Esophagus squamous epithelium (tissue), 5 donors: Measurements from ENCODE around the gene CEP170B. TPM values are rescaled to one million over a fixed set of nuclear protein-coding genes. Genes with fewer than 3 reads are reported as not detected.

Source experiments
- DNase-seq: peaks from one replicate; lab custom pipeline; 2025; lab: John Stamatoyannopoulos, UW
- H3K27ac ChIP-seq, 4 donors: fragments of 200-600 bp; sonication (generic); one replicate each; pipeline ENCODE4 v1.5.1; 2016 to 2019; ENCODE audit warnings: mild to moderate bottlenecking in 1 of 4
- H3K27me3 ChIP-seq, 4 donors: fragments of 200-600 bp; sonication (generic); 1 replicate in 3 of 4; 2 replicates in 1 of 4; pipeline versions ENCODE4 v1.5.1 to v1.6.0; 2017 to 2021; ENCODE audit warnings: antibody characterized with exemption in 1 of 4
- H3K36me3 ChIP-seq, 3 donors: fragments of 200-600 bp; sonication (generic); one replicate each; pipeline ENCODE4 v1.5.1; 2016 to 2019
- H3K4me1 ChIP-seq, 3 donors: fragments of 200-600 bp; sonication (generic); one replicate each; pipeline ENCODE4 v1.5.1; 2017 to 2019
- H3K4me3 ChIP-seq, 4 donors: fragments of 200-600 bp; sonication (generic); 1 replicate in 3 of 4; 2 replicates in 1 of 4; pipeline ENCODE4 v1.5.1; 2016 to 2019; ENCODE audit warnings: mild to moderate bottlenecking in 2 of 4, moderate library complexity in 1 of 4
- H3K9me3 ChIP-seq, 3 donors: fragments of 200-600 bp; sonication (generic); one replicate each; pipeline ENCODE4 v1.5.1; 2016 to 2019
- POLR2A ChIP-seq, 4 donors: fragments of 450-650 bp; IDR thresholded peaks; one replicate each; pipeline ENCODE4 v1.6.1; 2017; ENCODE audit warnings: antibody characterized with exemption in 4 of 4, mild to moderate bottlenecking in 4 of 4, moderate library complexity in 3 of 4
- WGBS, 2 donors: methylation state at CpG; one replicate each; pipeline ENCODE4 v1.1.5; 2018; 5-methylcytosine and 5-hydroxymethylcytosine counted together
- intact Hi-C: fragments of 100-400 bp; cut with DNase I; formaldehyde crosslinking; loops from one replicate; pipeline ENCODE4 v1.15.0; 2022
- total RNA-seq, 4 donors: library from RNA; depleted of rRNA; stranded (reverse); fragments of >200 nt; gene quantifications; one replicate each; pipeline ENCODE4 v1.1.0, GENCODE V29; 2016
- TF ChIP-seq, protein P1 (sequence below), 6 experiments: fragments of 450-650 bp in 4 of 6; fragments of 200-600 bp in 2 of 6; sonication (generic) in 2 of 6; IDR thresholded peaks; one replicate each; pipeline ENCODE4 v1.5.1; 2016 to 2019; ENCODE audit warnings: antibody characterized with exemption in 6 of 6, mild to moderate bottlenecking in 4 of 6, moderate library complexity in 4 of 6
- donor health status: DM: yes; HTN: yes; CAD: no.

Gene CEP170B
- total RNA-seq, 4 donors from 2014 or later: 18.2 to 41.0 (median 30.6) TPM

DNA sequence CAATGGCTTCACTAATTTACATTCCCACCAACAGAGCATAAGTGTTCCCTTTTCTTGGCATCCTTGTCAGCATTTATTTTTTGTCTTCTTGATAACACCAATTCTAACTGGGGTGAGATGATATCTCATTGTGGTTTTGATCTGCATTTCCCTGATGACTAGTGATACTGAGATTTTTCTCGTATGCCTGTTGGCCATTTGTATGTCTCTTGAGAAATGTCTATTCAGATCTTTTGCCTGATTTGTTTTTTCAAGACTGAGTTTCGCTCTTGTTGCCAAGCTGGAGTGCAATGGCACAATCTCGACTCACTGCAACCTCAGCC is 54.9 kb downstream of the CEP170B start:
- no peaks in the 10 kb centered on the region for H3K4me1 ChIP-seq
- intact Hi-C loops: no loop called here
- no peak for DNase-seq
- H3K27ac ChIP-seq: no peak overlapping the region
- TF ChIP-seq, protein P1, sequence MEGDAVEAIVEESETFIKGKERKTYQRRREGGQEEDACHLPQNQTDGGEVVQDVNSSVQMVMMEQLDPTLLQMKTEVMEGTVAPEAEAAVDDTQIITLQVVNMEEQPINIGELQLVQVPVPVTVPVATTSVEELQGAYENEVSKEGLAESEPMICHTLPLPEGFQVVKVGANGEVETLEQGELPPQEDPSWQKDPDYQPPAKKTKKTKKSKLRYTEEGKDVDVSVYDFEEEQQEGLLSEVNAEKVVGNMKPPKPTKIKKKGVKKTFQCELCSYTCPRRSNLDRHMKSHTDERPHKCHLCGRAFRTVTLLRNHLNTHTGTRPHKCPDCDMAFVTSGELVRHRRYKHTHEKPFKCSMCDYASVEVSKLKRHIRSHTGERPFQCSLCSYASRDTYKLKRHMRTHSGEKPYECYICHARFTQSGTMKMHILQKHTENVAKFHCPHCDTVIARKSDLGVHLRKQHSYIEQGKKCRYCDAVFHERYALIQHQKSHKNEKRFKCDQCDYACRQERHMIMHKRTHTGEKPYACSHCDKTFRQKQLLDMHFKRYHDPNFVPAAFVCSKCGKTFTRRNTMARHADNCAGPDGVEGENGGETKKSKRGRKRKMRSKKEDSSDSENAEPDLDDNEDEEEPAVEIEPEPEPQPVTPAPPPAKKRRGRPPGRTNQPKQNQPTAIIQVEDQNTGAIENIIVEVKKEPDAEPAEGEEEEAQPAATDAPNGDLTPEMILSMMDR (IDR thresholded peaks at IDR 0.05): no peak
- no peak for TF ChIP-seq POLR2A (IDR thresholded peaks at IDR 0.05)
- H3K36me3 ChIP-seq: no peaks in the 10 kb centered on the region
- H3K27me3 ChIP-seq: no peaks in the 10 kb centered on the region
- no peaks in the 10 kb centered on the region for H3K9me3 ChIP-seq
- no peak overlapping the region for H3K4me3 ChIP-seq
- 61 to 67% methylated on average over 3 of the region's 3 CpGs for WGBS, 2 donors

DNA sequence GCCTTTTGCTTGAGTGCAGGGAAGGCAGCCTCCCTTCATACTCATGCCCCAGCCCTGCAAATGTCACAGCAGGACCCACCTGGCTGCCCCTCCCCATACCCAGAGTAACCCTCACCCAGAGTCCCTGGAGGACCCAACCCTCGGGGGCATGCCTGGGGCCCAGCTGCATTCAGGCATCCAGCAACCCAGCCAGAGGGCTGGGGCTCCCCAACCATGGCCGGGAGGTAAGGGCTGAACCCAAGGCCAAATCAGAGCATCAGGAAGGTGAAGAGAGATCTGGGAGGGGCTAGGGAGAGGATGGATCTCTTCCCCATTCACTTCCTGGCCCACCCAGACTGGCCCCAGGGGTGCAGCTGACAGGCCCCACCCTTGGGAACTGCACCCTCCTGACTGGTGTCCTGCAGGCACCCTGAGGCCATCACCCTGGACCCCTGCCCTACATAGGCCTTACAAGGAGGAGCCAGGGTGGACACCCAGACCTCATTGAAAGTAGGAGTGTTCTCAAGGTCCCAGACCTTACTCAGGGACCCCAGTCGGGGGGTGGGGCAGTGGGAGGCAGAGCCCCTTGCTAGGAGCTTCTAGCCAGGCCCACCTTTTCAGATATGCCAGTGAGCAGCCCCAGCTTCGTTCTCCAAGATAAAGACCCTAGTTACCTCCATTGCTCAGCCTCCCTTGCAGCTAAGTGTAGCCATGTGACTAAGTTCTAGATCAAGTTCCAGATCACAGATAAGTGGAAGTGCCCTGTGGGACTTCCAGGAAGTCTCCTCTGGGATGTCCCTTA is 58.8 kb downstream of the CEP170B start:
- intact Hi-C loops: no loop called here
- no peak for TF ChIP-seq POLR2A (IDR thresholded peaks at IDR 0.05)
- TF ChIP-seq, protein P1 (IDR thresholded peaks at IDR 0.05): no peak
- Histone ChIP-seq H3K36me3 (no peaks in the 10 kb centered on the region), H3K27ac (no peak overlapping the region), H3K4me1 (peaks cover 0 to 8% (median 0%) of the 10 kb centered on the region in 3 donors), H3K27me3 (peaks cover 0 to 21% (median 0%) of the 10 kb centered on the region in 4 donors), H3K4me3 (no peak overlapping the region), H3K9me3 (no peaks in the 10 kb centered on the region)
- WGBS, 2 donors: 71% methylated on average over 2 of the region's 4 CpGs; no CpG with 5 or more reads in 1 of the 2 donors
- DNase-seq: no peak

DNA sequence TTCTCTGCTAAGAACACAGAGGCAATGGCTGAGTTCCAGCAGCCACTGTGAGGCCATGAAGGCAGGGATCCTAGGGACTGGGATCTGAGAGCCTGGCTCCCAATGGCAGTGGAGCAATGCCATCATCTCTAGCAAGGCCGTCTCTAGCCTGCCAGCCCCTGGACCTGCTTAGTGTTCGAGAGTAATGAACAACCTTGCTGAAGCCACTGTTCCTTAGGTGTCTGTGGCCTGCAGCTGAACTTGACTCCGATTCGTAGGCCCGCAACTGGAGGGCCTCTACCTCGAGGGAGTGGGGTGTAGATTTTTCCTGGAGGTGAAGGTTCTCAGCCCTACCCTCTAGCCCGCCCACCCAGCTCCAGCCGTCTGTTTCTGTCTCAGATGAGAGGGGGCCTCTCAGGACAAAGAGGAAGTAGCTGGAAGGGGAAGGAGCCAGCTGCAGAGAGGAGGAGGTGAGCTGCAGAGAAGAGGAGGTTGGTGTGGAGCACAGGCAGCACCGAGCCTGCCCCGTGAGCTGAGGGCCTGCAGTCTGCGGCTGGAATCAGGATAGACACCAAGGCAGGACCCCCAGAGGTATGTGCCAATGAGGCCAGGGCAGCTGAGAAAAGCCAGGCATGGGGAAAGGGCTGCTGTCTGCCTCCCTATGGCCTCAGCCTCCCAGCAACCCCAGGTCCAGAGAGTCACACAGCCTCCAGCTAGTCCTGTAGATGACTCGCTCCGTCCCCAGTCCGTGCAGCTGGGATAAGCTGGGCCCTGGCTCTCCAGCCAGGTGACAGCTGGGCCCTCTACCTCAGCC is 59.5 kb downstream of the CEP170B start, which contains the start of gene PLD4:
PLD4 (plus strand) TSS at position 459 of the 793 bp plus-strand sequence. CDS start 2,262 bp downstream, outside the sequence.
- H3K9me3 ChIP-seq: no peaks in the 10 kb centered on the region
- H3K4me3 ChIP-seq: no peak within 1 kb of the TSS
- TF ChIP-seq POLR2A (IDR thresholded peaks at IDR 0.05): no peak
- TF ChIP-seq, protein P1 (IDR thresholded peaks at IDR 0.05): no peak
- DNase-seq: no peak
- H3K36me3 ChIP-seq: no peaks in the 10 kb centered on the region
- intact Hi-C loops: no loop called here
- WGBS, 2 donors: 69 to 70% methylated on average over 4 to 8 of the region's 14 CpGs
- no peak within 1 kb of the TSS for H3K27ac ChIP-seq
- H3K4me1 ChIP-seq: peaks cover 0 to 8% (median 0%) of the 10 kb centered on the region in 3 donors
- H3K27me3 ChIP-seq: peaks cover 0 to 21% (median 0%) of the 10 kb centered on the region in 4 donors

DNA sequence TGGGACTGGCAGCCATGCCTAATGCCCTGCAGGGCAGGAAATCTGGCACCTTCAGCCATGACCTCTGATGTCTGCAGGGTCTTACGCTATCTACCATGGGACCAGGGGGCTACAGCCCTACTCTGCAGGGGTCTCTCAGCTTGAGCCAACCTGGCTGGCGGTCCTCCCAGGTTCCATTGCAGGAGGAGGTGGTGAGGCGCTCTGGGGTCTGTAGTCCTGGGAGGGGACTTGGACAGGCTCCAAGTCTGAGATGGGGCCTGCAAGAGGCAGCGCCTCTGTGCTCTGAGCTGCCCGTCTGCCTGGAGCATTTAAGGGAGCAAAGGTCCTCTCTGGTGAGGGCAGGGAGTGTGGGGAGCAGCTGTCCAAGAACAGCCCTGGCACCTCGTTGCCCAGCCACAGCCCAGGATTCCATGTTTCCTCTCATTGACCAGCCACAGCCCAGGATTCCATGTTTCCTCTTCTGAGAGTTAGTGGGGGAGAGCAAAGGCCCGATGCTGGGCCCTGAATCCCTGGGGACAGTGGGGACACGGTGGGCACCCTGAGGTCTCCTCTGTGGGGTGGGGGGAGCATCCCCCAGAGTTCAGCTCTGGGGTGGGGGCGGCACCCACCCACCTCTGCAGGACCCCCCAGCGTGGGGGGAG is 60.3 kb downstream of the CEP170B start:
- H3K27ac ChIP-seq: no peak overlapping the region
- no peaks in the 10 kb centered on the region for H3K36me3 ChIP-seq
- intact Hi-C loops: no loop called here
- no peaks in the 10 kb centered on the region for H3K9me3 ChIP-seq
- H3K27me3 ChIP-seq: peaks cover 0 to 21% (median 0%) of the 10 kb centered on the region in 4 donors
- peaks cover 0 to 8% (median 0%) of the 10 kb centered on the region in 3 donors for H3K4me1 ChIP-seq
- no peak for TF ChIP-seq POLR2A (IDR thresholded peaks at IDR 0.05)
- TF ChIP-seq, protein P1 (IDR thresholded peaks at IDR 0.05): no peak
- no peak overlapping the region for H3K4me3 ChIP-seq
- DNase-seq: no peak
- 80% methylated on average over 1 of the region's 10 CpGs; no CpG with 5 or more reads in 1 of the 2 donors for WGBS, 2 donors
